GM18861 (cell line): ENCODE measurements around the gene RPS27.
"Not testable (repeated sequence)": the region's sequence is repeated elsewhere in the genome, so short reads cannot be mapped to it uniquely, and the experiment has no call there.

Source experiments
- ATAC-seq: cut with Tn5 transposase; IDR thresholded peaks from one replicate; pipeline ENCODE4 v1.9.1; 2021; ENCODE audit not compliant: unreplicated experiment

Gene RPS27

GRCh38 chr1:153960206-153960605 is 30.4 kb upstream of the RPS27 start:
- no peak for ATAC-seq

GRCh38 chr1:153961421-153961820 is 29.1 kb upstream of the RPS27 start:
- ATAC-seq, result no peak

- no peak for ATAC-seq
These were observed 28.2 kb upstream of the RPS27 start for GRCh38 chr1:153962088-153963029.

DNA sequence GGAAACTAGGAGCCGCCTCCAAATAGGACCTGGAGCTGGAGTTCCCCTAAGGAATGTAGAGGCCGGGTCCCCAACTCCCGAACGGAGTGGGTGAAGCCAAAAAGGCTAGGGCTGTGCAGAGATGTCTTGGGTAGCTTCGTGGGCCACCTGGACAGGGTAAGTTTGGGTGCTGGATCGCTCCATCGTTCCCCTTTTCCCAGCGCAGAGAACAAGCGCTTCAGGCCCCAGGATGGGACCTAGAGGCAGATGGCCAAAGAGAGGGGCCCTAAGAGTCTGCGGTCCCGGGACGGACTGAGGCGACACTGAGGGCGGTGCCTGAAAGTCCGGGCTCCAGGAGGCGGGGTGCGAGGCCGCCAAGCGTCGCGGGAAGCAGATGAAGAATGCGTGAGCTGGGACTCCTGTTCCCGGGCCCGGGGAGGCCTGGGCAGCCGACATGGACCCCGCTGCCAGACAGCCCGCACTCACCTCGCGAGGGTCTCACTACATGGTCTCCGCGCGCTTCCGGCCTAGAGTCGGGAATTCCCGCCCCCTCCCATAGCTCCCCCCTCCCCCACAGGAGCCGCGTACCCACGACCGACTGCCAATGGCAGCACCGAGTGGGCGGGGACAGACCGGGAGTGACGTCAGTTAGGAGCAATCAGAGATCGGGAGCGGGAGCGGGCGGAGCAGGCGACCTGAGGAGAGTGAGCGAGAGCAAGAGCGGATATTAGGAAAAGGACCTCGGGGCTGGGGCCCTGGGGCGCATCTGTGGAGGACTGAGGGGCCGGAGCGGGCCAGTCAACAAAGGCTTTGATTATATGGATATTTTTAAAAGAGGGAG is 27.3 kb upstream of the RPS27 start, which contains the start of gene SLC39A1:
SLC39A1 (minus strand) TSS at position 508 of the 820 bp plus-strand sequence. CDS start 822 bp downstream, outside the sequence.
- ATAC-seq, result no peak

DNA sequence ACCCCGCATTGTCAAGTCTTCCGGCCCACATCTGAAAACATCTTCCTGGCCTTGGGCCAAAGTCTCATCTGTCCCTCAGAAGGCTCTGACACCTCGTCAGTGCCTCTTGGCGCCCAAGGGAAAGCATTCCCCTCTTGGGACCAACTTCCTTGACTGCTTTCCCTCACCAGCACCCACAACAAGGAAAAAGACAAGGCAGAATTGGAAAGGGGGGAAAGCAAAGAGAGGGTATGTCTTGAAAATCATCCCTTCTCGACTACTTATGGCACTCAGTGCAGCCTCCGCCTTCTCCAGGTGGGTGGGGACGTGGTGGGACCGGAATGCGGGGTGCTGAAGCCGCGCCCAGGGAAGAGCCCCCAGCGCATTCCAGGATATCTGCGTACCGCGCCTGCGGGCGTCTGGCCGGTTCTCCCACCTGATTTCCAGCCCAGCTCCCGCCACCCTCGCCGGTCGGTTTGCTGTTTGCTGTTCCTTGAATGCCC is 26.7 kb upstream of the RPS27 start:
- ATAC-seq, result no peak

GRCh38 chr1:153967107-153967999 is 23.2 kb upstream of the RPS27 start, which contains the start of gene CREB3L4:
TSS of gene CREB3L4 (plus strand) at chr1:153967902. CDS start at chr1:153968526, 624 bp downstream.
- ATAC-seq, result peak; percentile 65

DNA sequence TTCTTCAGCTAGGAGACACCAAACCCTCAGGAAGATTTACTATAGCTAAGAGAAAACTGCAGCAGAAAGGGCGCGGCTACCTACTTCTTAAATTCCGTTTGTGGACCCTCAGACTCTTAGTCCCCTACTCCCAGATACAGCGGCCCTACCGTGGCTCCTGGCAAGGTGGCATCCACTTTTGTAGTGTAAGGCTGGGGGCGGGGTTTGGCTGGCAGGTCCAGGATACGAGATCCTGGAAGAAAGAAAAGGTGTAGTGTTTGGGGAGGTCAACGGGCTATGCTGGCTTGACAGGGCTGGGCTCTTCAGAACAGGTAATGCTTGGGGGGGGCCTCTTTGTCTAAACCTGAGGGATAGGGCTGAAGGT is 22.6 kb upstream of the RPS27 start:
- ATAC-seq, result no peak

GRCh38 chr1:153968408-153968807 is 22.2 kb upstream of the RPS27 start:
- no peak for ATAC-seq

- ATAC-seq, result no peak
These were observed 21.6 kb upstream of the RPS27 start for GRCh38 chr1:153968972-153969371.

- ATAC-seq, result no peak
These were observed 20.2 kb upstream of the RPS27 start for GRCh38 chr1:153970346-153970745.

GRCh38 chr1:153973071-153973470 is 17.5 kb upstream of the RPS27 start:
- ATAC-seq, result no peak

- no peak for ATAC-seq
These were observed 17.0 kb upstream of the RPS27 start for GRCh38 chr1:153973525-153973924.

GRCh38 chr1:153976819-153977249 is 13.7 kb upstream of the RPS27 start:
- ATAC-seq, result no peak

DNA sequence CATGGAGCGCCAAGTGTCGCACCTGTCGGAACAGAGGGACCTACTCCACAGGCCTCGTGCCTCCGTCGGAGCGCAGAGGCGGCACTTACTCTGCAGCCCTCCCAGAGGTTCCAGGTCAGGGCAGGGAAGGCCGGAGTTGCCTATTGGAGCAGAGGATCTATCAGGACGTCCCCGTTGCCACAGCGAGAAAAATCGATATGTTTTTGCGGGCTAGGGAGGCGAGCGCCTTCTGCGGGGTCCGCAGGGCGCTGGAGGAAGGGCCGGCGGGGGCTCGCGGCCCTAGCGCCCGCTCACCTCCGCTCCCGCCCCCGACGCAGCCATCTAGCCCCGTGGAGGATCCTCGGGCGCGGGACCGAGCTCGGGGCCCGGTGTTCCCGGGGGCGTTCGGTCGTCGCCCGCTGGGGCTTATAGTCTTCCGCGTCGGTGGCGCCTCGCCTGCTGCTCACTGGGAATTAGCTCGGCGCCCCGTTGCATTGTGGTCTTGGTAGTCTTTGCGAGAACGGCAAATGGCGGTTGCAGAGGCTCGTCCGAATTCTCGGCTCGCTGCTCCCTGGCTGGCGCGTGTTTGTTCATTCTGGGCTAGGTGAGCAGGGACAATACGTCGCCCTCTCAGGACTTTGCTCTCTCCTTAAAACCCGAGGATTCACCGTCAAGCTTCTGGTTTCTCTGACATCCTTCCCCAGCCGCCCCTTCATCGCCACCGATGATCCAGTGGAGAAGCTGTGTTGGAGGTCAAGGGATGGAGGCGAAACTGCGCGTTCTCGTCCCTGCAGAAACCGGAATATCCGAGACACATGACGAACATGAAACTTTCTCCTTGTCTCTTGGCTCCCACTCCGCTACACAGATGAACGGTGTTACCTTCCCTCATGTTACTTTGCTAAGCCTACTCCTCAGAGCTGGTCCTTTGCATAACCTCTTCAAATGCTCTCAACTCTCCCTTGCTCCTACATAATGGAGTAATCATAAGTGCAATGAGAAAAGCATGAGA is 13.0 kb upstream of the RPS27 start, which contains the start of gene JTB:
JTB (minus strand) TSS at position 425 of the 991 bp plus-strand sequence; CDS start at position 3, 422 bp downstream.
- ATAC-seq, result peak; percentile 65

DNA sequence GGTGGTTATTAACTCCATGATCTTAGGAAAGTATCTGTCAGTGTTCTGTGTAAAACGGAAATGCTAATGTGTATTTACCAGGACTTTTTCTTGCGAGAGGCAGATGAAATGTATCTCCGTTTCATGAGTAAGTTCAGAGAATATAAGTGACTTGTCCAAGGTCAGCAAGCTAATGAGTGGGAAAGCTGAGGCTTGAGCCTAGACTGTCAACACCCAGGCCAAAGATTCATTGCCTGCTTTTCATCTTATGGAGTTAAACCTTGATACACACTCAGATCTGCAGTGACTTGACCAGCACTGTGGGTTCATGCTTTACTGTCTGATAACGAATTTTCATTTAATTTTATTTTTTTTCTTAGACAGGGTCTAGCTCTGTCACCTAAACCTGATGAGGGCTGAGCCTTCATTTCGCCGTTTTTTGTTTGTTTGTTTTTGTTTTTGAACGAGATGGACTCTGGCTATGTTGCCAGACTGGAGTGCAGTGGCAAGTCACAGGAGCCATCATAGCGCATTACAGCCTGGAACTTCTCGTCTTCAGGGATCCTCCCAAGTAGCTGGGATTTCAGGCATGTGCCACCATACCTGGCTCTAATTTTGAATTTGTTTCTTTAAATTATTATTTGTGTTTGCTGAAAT is 12.2 kb upstream of the RPS27 start:
- ATAC-seq, result peak; percentile 14

GRCh38 chr1:153979091-153979490 is 11.5 kb upstream of the RPS27 start:
- ATAC-seq, result not testable (repeated sequence)

GRCh38 chr1:153981735-153982134 is 8.8 kb upstream of the RPS27 start:
- not testable (repeated sequence) for ATAC-seq

DNA sequence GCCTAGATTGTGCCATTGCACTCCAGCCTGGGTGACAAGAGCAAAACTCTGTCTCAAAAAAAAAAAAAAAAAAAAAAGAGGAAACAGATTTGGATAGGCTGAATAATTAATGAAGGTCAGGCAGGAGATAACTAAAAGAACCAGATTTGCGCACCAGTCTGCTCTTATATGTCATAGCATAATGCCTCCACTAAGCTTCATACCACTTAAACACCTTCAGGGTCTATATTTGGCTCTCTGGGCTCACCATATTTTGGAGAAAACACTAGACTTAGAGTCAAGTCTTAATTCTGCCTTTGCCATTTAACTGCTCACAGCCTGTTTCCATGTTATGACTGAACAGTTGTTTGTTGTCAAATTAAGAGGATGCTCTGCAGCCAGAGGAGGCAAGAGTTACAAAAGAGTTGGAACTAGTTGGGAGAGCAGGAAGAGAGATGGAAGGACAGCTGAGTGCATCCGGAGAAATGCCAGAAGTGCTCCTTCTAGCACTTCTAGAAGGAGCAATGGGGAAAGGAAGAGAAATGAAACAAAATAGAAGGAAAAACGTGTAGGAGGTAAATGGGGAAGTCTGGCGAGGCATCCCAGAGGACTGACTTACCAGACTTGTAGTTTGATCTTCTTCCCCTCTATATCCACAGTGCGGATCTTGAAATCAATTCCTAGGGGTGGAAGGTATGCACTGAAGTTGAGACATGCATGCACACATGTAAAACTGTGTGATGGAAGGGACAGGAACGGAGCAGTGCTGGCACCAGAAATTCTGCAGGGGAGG is 6.3 kb upstream of the RPS27 start:
- no peak for ATAC-seq
